Smooth muscle cell of the brain vasculature (primary cell): ENCODE measurements around the gene FLT3LG.
A peak's percentile ranks its signal among the peaks of the same experiment; 100 is the strongest.
"Not testable (repeated sequence)": the region's sequence is repeated elsewhere in the genome, so short reads cannot be mapped to it uniquely, and the experiment has no call there.

ENCODE experiments used
- DNase-seq: peaks from one replicate; pipeline ENCODE4 v3.0.0-alpha.2; 2012; ENCODE audit warnings: low read depth, low spot score

Gene FLT3LG

GRCh38 chr19:49461656-49462055 is 12.4 kb upstream of the FLT3LG start:
- no peak for DNase-seq

GRCh38 chr19:49462492-49462891 is 11.5 kb upstream of the FLT3LG start:
- DNase-seq, result no peak

- DNase-seq, result no peak
Observed at GRCh38 chr19:49463960-49464740, 9.9 kb upstream of the FLT3LG start.

GRCh38 chr19:49465371-49465770 is 8.6 kb upstream of the FLT3LG start:
- DNase-seq, result no peak

- DNase-seq, result no peak
Observed at GRCh38 chr19:49468199-49468598, 5.8 kb upstream of the FLT3LG start.

GRCh38 chr19:49468746-49469447 is 5.1 kb upstream of the FLT3LG start:
- no peak for DNase-seq

- no peak for DNase-seq
Observed at GRCh38 chr19:49469828-49470614, 4.0 kb upstream of the FLT3LG start.

- no peak for DNase-seq
Observed at GRCh38 chr19:49470615-49470978, 3.4 kb upstream of the FLT3LG start.

- DNase-seq, result no peak
Observed at GRCh38 chr19:49472936-49473335, 1.1 kb upstream of the FLT3LG start.

- not testable (repeated sequence) for DNase-seq
Observed at GRCh38 chr19:49473501-49473867, 531 bp upstream of the FLT3LG start.

GRCh38 chr19:49474542-49474924 is 518 bp downstream of the FLT3LG start:
- no peak for DNase-seq

GRCh38 chr19:49475191-49475917 is 1.3 kb downstream of the FLT3LG start:
- DNase-seq, result no peak

GRCh38 chr19:49475995-49476880 is 2.2 kb downstream of the FLT3LG start:
- DNase-seq, result no peak

- DNase-seq, result no peak
Observed at GRCh38 chr19:49479975-49480628, 6.1 kb downstream of the FLT3LG start.

GRCh38 chr19:49481020-49481683 is 7.1 kb downstream of the FLT3LG start:
- no peak for DNase-seq

- no peak for DNase-seq
Observed at GRCh38 chr19:49486232-49486631, 12.2 kb downstream of the FLT3LG start.

GRCh38 chr19:49486710-49487276 is 12.8 kb downstream of the FLT3LG start:
- DNase-seq, result no peak

GRCh38 chr19:49487277-49488045 is 13.4 kb downstream of the FLT3LG start, which contains the start of gene RPL13A:
Gene RPL13A (plus strand): TSS chr19:49487608. CDS start chr19:49487630, 22 bp downstream.
- peak; percentile 100 for DNase-seq
